ENCODE measurements around the gene SLX4IP. TPM values are rescaled to one million over a fixed set of nuclear protein-coding genes. Genes with fewer than 3 reads are reported as not detected.

Gene SLX4IP
- total and polyA plus RNA-seq, 2 of the 13 experiments (the other 11 are each of a cell fraction or from before 2014, with no cell fraction given) = 3.6 to 7.3 TPM

- 0 out of 2 replicates have a peak, but pooled peaks have one; percentile 25 for TF ChIP-seq NFYC (CRISPR knock-in tag; IDR thresholded peaks at IDR 0.05)
- TF ChIP-seq CEBPB (IDR thresholded peaks at IDR 0.05; ENCODE audit: borderline replicate concordance, low read depth, low read length) = peak; percentile 78
- no peak for TF ChIP-seq ZFYVE20 (CRISPR knock-in tag; IDR thresholded peaks at IDR 0.05; ENCODE audit: borderline replicate concordance, low read depth)
- peak; percentile 43 for TF ChIP-seq RXRB (CRISPR knock-in tag; IDR thresholded peaks at IDR 0.05; ENCODE audit: borderline replicate concordance)
- TF ChIP-seq SP1 (IDR thresholded peaks at IDR 0.05) = no peak
- TF ChIP-seq SP1 (CRISPR knock-in tag; IDR thresholded peaks at IDR 0.05) = peak; percentile 16; the same call in 1 of the 2 replicates
- peak; percentile 34; the same call in 1 of the 2 replicates for TF ChIP-seq SRY (CRISPR knock-in tag; IDR thresholded peaks at IDR 0.05)
- peak; percentile 4; the same call in 1 of the 2 replicates for TF ChIP-seq GZF1 (CRISPR knock-in tag; IDR thresholded peaks at IDR 0.05)
- 0 out of 2 replicates have a peak, but pooled peaks have one; percentile 41 for TF ChIP-seq ZNF703 (CRISPR knock-in tag; IDR thresholded peaks at IDR 0.05; ENCODE audit: borderline replicate concordance)
- TF ChIP-seq SRSF4 (IDR thresholded peaks at IDR 0.05; ENCODE audit: low read depth, low read length, poor library complexity, severe bottlenecking) = no peak
- no peak for TF ChIP-seq TBP (CRISPR knock-in tag; IDR thresholded peaks at IDR 0.05)
- TF ChIP-seq ZNF710 (CRISPR knock-in tag; IDR thresholded peaks at IDR 0.05; ENCODE audit: borderline replicate concordance) = peak; percentile 68; the same call in 1 of the 2 replicates
- 0 out of 2 replicates have a peak, but pooled peaks have one; percentile 50 for TF ChIP-seq MIER2 (CRISPR knock-in tag; IDR thresholded peaks at IDR 0.05)
- peak; percentile 25; the same call in 1 of the 2 replicates for TF ChIP-seq ISL2 (CRISPR knock-in tag; IDR thresholded peaks at IDR 0.05)
- TF ChIP-seq ZNF18 (CRISPR knock-in tag; IDR thresholded peaks at IDR 0.05; ENCODE audit: insufficient replicate concordance) = peak; percentile 4
- 0 out of 2 replicates have a peak, but pooled peaks have one; percentile 2 for TF ChIP-seq ZNF253 (CRISPR knock-in tag; IDR thresholded peaks at IDR 0.05; ENCODE audit: borderline replicate concordance)
- no peak for TF ChIP-seq JDP2 (CRISPR knock-in tag; IDR thresholded peaks at IDR 0.05; ENCODE audit: borderline replicate concordance)
- TF ChIP-seq SRSF9 (IDR thresholded peaks at IDR 0.05; ENCODE audit: borderline replicate concordance, insufficient read depth, low read depth, low read length, poor library complexity, severe bottlenecking) = no peak
- TF ChIP-seq ZNF260 (CRISPR knock-in tag; IDR thresholded peaks at IDR 0.05; ENCODE audit: borderline replicate concordance, low read depth) = no peak
- TF ChIP-seq ZNF687 (CRISPR knock-in tag; IDR thresholded peaks at IDR 0.05) = peak; percentile 97
Measured at GRCh38 chr20:10671221-10671918, 236.3 kb downstream of the SLX4IP start (continued).
